Metanephros (tissue), 2 donors: ENCODE data around the gene TBC1D2B. TPM values are rescaled to one million over a fixed set of nuclear protein-coding genes. Genes with fewer than 3 reads are reported as not detected.

Source experiments
- small RNA-seq: library from RNA; depleted of rRNA; stranded (forward); fragments of <200 nt; gene quantifications from one replicate; pipeline ENCODE3, GENCODE V24; 2014; ENCODE audit warnings: low replicate concordance
- total RNA-seq: library from RNA; depleted of rRNA; stranded (reverse); fragments of >200 nt; gene quantifications from one replicate; pipeline ENCODE4 v1.2.3, GENCODE V29; 2014

TBC1D2B gene
- total RNA-seq = 39.1 TPM

DNA sequence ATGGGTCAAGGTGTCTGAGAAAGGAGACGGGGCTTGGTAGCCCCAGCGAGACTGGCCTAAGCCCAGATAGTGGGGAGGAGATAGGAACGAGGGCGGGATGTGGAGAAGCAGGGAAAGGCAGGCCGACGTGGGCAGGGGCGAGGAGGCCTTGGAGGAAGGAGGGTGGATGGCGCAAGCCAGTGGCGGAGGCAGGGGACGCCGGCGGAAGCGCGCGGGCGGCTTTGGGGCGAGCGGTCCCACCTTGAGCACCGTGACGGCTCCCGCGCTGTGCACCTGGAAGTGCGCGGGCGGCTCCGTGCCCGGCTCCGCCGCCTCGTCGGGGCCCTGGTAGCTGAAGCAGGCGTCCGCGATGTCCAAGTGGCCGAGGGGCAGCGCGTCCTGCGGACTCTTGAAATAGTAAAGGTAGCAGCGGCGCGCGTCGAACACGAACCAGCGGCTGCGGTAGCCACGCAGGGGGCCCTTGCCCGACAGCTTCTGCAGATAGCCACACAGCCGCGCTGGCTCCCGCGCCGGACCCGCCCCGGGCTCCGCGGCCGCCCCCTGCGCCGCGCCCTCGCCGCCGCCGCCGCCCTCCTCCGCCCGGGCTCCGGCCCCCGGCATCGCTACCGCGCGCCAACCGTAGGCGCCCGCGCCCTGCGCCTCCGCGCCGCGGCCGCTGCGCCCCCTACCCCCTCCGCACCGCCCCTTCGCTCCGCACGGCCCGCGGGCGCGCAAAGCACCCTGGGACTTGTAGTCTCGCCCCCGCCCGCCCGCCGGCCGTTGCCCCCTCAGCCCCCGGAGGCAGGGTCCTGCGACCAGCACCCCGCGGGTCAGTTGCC is at the start of gene TBC1D2B:
TBC1D2B (minus strand) TSS at position 659 of the 818 bp plus-strand sequence; CDS start at position 600, 59 bp downstream.

DNA sequence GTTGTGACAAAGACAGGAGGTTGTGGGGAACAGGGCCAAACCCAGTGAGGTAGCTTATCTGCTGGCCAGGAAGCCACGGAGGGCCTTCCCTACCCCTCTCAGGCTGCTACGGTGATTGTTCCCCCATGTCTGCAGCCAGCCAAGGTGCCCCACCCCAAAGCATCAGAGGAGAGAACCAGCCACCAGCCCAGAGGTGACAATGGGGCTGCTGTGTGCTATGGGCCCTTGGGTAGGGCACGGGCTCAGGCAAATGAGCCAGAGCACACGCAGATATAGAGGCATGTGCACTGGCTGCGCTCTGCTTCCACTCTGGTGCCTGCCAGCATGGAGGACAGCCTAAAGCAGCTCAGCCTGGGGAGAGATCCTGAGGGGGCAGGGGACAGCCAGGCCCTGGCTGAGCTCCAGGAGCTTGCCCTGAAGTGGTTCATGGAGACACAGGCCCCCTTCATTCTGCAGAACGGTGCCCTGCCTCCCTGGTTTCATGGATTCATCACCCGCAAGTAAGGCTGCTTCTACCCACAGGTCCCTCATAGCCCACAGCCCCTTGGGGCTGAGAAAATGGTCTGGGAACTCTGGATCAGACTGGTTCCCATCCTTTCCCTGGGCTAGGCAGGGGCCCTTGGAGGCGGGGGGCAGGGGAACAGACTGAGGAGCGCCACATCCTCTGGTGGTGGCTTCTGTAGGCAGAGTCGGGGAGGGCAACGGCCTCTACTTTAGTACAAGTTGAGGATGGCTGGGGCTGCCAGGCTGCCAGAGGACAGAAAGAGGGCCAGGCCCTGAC is 14.9 kb upstream of the TBC1D2B start, which contains the start of gene SH2D7:
SH2D7 (plus strand) TSS at position 301 of the 781 bp plus-strand sequence; CDS start at position 325, 24 bp downstream.

Small RNAs within 50 kb of the gene (small RNA-seq; reads per million reads assigned to genes)
- gene RF00092 = not detected

Other genes starting within 250 kb of the TBC1D2B start
- gene SH2D7, start 14.8 kb upstream of the TBC1D2B start, total RNA-seq = not detected
- 14.0 TPM for gene CIB2, start 53.7 kb upstream of the TBC1D2B start, total RNA-seq
- 32.4 TPM for gene IDH3A, start 71.7 kb upstream of the TBC1D2B start, total RNA-seq
- gene ACSBG1, start 156.9 kb upstream of the TBC1D2B start, total RNA-seq = 1.4 TPM
- 32.1 TPM for gene DNAJA4, start 186.9 kb upstream of the TBC1D2B start, total RNA-seq
- 57.4 TPM for gene SKIC8, start 221.9 kb upstream of the TBC1D2B start, total RNA-seq